Nucleus accumbens (tissue), 56 donors: Measurements from ENCODE around the gene CLMP.
A peak's percentile ranks its signal among the peaks of the same experiment; 100 is the strongest.

Experiments used
- DNase-seq, 56 donors: peaks; one replicate each; lab custom pipeline; 2025; lab: John Stamatoyannopoulos, UW

The CLMP gene, protein sequence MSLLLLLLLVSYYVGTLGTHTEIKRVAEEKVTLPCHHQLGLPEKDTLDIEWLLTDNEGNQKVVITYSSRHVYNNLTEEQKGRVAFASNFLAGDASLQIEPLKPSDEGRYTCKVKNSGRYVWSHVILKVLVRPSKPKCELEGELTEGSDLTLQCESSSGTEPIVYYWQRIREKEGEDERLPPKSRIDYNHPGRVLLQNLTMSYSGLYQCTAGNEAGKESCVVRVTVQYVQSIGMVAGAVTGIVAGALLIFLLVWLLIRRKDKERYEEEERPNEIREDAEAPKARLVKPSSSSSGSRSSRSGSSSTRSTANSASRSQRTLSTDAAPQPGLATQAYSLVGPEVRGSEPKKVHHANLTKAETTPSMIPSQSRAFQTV

GRCh38 chr11:123195188-123196059 is at the start of gene CLMP:
TSS of gene CLMP (minus strand) at chr11:123195248. CDS start at chr11:123194940, 308 bp downstream.
- peak in 4 of 56 donors; percentile 6 to 40 (median 24) for DNase-seq

- DNase-seq, result no peak
These were observed 47.0 kb upstream of the CLMP start for GRCh38 chr11:123241874-123242543.

- no peak for DNase-seq
These were observed 46.2 kb upstream of the CLMP start for GRCh38 chr11:123241294-123241693.

- DNase-seq, result peak in 13 of 56 donors; percentile 8 to 57 (median 25)
These were observed 44.4 kb upstream of the CLMP start for GRCh38 chr11:123239191-123240150.

DNA sequence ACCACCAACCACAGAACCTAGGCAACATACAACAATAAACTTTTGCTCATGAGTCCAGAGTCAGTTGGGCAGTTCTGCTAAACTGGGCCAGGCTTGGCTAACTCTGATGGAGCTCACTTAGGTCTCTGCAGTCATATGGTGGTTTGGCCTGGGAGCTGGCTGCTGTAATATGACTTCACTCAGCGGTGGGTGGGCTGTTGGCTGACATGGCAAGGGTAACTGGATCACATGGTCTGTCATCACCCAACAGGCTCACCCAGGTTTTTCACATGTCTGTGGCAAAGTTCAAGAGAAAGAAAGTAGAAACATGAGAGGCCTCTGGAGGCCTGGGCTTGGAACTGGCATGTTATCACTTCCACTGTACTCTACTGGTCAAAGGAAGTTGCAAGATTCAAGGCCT is 43.2 kb upstream of the CLMP start:
- no peak for DNase-seq

- DNase-seq, result no peak
These were observed 41.8 kb upstream of the CLMP start for GRCh38 chr11:123236879-123237278.

DNA sequence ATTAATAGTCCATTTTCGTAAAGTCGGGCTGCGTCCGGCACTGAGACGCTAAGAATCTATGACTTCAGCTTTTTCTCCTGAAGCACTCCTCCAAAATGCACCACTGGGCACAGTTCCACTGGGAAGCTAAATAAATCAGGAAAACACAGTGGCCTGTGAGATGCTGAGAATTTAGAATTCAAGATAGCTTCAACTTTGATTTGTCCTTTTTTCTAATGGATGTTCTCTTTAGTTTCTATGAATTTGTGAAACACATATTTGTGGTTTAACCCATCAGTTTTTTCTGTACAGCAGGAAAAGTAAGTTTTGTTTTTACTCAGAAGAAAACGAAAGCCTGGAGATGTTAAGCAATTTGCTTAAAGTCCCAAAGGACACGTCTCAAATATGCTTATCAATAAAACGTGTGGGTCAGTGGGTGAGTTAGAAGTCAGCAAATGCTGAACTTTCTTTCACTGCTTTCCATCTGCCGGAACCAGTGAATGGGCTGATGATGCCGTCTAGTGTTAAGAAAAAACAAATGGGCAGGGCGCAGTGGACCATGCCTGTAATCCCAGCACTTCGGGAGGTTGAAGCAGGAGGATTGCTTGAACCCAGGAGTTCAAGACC is 40.7 kb upstream of the CLMP start:
- no peak for DNase-seq

- peak in 18 of 56 donors; percentile 7 to 54 (median 18) for DNase-seq
These were observed 40.1 kb upstream of the CLMP start for GRCh38 chr11:123235117-123235655.

GRCh38 chr11:123233975-123234334 is 38.9 kb upstream of the CLMP start:
- no peak for DNase-seq

DNA sequence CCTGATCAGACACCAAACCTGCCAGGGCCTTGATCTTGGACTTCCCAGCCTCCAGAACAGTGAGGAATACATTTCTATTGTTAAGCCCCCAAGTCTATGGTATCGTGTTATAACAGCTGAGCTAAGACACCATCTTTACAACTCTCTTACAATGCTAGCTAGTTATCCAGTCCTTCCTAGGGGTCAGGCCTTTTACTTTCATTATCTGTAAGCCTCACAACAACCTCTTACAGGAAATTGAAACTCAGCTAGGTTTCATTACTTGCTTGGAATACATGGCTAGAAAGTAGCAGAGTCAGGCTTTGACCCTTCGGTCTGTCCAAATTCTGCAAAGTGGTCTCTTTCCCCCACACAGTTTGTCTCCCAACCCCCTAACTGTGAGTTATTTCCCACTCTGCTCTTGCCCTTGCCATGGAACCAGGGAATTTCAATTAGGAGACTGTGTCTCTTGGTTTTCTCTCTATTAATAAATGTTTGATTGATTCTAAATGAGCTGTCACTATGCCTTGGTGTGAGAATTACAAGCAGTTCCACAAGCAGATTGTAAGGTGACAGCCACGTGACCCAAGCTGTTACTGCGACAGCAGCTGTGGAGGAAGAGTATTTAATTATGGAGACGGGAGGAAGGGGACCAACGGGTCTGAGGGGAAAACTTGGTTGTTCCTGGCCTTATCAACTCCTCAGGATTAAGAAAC is 38.4 kb upstream of the CLMP start:
- DNase-seq, result peak in 7 of 56 donors; percentile 5 to 65 (median 25)

DNA sequence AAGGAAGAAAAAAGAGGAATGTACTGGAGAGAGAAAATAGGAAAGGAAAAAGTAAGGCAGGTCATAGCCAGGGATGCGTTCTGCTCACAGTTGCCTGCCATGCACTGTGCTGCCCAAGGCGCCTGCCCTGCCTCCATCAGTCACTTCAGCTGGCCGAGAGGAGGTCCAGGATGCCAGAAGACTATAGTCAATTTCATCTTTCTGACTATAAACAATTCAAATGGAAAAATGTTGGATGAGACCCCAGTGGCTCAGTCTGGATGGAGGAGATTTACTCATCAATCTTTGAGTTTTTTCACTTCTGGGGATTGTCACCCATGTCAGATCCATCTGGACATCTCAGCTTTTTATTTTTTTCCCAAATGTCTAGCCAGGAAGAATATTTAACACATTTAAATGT is 36.7 kb upstream of the CLMP start:
- no peak for DNase-seq

- no peak for DNase-seq
These were observed 36.2 kb upstream of the CLMP start for GRCh38 chr11:123231256-123231655.

GRCh38 chr11:123230346-123230745 is 35.3 kb upstream of the CLMP start:
- DNase-seq, result no peak

GRCh38 chr11:123228496-123229163 is 33.6 kb upstream of the CLMP start:
- no peak for DNase-seq

GRCh38 chr11:123227763-123228495 is 32.9 kb upstream of the CLMP start:
- DNase-seq, result no peak

DNA sequence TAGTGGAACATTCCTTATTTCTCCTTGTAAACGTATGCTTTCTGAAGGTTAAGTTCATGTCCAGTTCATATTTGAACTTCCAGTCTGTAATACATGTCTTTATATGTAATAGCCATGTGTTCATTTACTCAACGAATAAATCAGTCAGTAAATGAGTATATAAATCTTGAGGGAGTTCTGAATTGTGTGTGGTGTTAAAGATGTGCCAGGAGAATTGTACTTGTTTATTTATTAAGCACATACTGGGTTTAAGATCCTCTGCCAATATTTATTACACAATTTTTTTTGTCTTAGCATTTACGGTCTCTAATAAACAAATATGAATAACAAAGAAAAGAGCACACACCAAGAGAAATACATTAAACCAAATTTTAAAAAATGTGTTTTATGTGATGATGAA is 26.5 kb upstream of the CLMP start:
- DNase-seq, result no peak

DNA sequence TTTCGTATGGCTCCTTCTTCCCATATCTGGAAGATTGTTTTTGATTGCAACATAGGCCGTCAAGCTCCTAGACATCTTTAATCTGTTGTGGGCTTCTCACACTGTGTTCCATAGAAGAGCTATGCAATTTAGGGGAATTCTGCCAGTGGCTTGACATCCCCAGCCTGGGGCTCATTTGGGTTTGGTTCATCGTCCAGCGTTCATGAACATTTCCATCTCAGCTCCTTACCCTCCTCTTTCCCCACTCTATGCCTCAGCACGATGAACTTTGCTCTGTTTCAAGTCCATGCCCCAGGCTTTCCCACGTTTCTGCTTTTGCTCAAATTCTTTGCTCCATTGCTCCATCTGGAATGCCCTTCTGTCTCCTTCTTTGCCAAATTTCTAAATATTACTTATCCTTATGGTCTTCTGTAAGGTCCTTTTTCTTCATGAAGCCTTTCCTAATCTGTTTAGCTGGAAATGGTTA is 26.1 kb upstream of the CLMP start:
- DNase-seq, result no peak
